Activated CD4-positive, alpha-beta T cell treated with anti-CD3 and anti-CD28 coated beads for 36 hours (primary cell): ENCODE data around the gene ST7. TPM values are rescaled to one million over a fixed set of nuclear protein-coding genes. Genes with fewer than 3 reads are reported as not detected.
A peak's percentile ranks its signal among the peaks of the same experiment; 100 is the strongest.

Experiments used
- ATAC-seq: fragments of 200-7000 bp; cut with Tn5 transposase; one replicate; pipeline ENCODE4 v1.10.0; 2021; ENCODE audit warnings: mild to moderate bottlenecking, moderate library complexity
- CTCF ChIA-PET: fragments of 350-600 bp; sonication (Branson Sonifier 250); formaldehyde crosslinking; loops from one replicate; lab custom pipeline; 2021; ENCODE audit warnings: antibody characterized with exemption; lab: Charles Lee
- POLR2A ChIA-PET: fragments of 350-600 bp; sonication (Branson Sonifier 250); formaldehyde crosslinking; loops from one replicate; lab custom pipeline; 2021; ENCODE audit warnings: antibody characterized with exemption, inconsistent platforms; lab: Charles Lee
- DNase-seq: peaks from one replicate; pipeline ENCODE4 v3.0.0-alpha.2; 2020
- H3K27ac Mint-ChIP-seq: one replicate; pipeline ENCODE4 v1.8.0; 2021; ENCODE audit warnings: mixed read lengths
- H3K27me3 Mint-ChIP-seq: one replicate; pipeline ENCODE4 v1.8.0; 2021; ENCODE audit warnings: mixed read lengths
- H3K36me3 Mint-ChIP-seq: one replicate; pipeline ENCODE4 v1.8.0; 2021; ENCODE audit warnings: low read depth, mixed read lengths
- H3K4me1 Mint-ChIP-seq: one replicate; pipeline ENCODE4 v1.8.0; 2021; ENCODE audit warnings: mixed read lengths
- H3K4me3 Mint-ChIP-seq: one replicate; pipeline ENCODE4 v1.8.0; 2021; ENCODE audit warnings: mild to moderate bottlenecking, moderate library complexity, mixed read lengths
- H3K9me3 Mint-ChIP-seq: one replicate; pipeline ENCODE4 v1.8.0; 2021; ENCODE audit warnings: low read depth, mixed read lengths
- intact Hi-C, 2 experiments: fragments of 100-400 bp; cut with DNase I in 1 of 2; cut with micrococcal nuclease in 1 of 2; formaldehyde crosslinking; loops; one replicate each; pipeline versions ENCODE4 v1.14.2 to v1.15.1; 2022 to 2024; cut with DNase I, micrococcal nuclease
- total RNA-seq, 2 experiments: library from RNA; stranded (reverse); gene quantifications; one replicate each; pipeline ENCODE4 v1.2.3, GENCODE V29; 2021

The ST7 gene
- total RNA-seq, 2 experiments from 2014 or later, result 6.4 to 8.1 TPM

GRCh38 chr7:117195361-117196029, 242.2 kb downstream of the ST7 start:
- H3K27me3 Mint-ChIP-seq, result no peaks in the 10 kb centered on the region
- intact Hi-C loops, result no loop called here
- CTCF ChIA-PET, result no interaction called here
- no peaks in the 10 kb centered on the region for H3K36me3 Mint-ChIP-seq
- H3K9me3 Mint-ChIP-seq, result no peaks in the 10 kb centered on the region
- H3K4me1 Mint-ChIP-seq, result peaks cover 2% of the 10 kb centered on the region
- H3K4me3 Mint-ChIP-seq, result no peak overlapping the region
- no peak overlapping the region for H3K27ac Mint-ChIP-seq
- ATAC-seq (no peak), DNase-seq (no peak)
- POLR2A ChIA-PET, result no interaction called here

GRCh38 chr7:117200132-117200531, 246.8 kb downstream of the ST7 start:
- DNase-seq (no peak), ATAC-seq (no peak)
- Mint-ChIP-seq H3K9me3 (no peaks in the 10 kb centered on the region), H3K4me3 (no peak overlapping the region), H3K27me3 (no peaks in the 10 kb centered on the region), H3K36me3 (no peaks in the 10 kb centered on the region), H3K27ac (no peak overlapping the region), H3K4me1 (peaks cover 2% of the 10 kb centered on the region)
- intact Hi-C loops, result no loop called here
- ChIA-PET POLR2A (no interaction called here), CTCF (interaction anchor here (1.2 kb wide), 1 partner anchor 12 kb away, joined by 3 read pairs; no protein-coding TSS in a partner anchor)

GRCh38 chr7:117200786-117201458, 247.6 kb downstream of the ST7 start:
- ATAC-seq, result no peak
- Mint-ChIP-seq H3K9me3 (no peaks in the 10 kb centered on the region), H3K4me1 (no peaks in the 10 kb centered on the region), H3K27me3 (no peaks in the 10 kb centered on the region), H3K4me3 (no peak overlapping the region), H3K27ac (no peak overlapping the region), H3K36me3 (no peaks in the 10 kb centered on the region)
- intact Hi-C loops, result no loop called here
- DNase-seq, result no peak
- POLR2A ChIA-PET, result interaction anchor here (0.6 kb wide), 1 partner anchor 306 kb away, joined by 3 read pairs; no protein-coding TSS in a partner anchor
- CTCF ChIA-PET, result no interaction called here

- ATAC-seq (no peak), DNase-seq (no peak)
- H3K4me1 Mint-ChIP-seq, result no peaks in the 10 kb centered on the region
- ChIA-PET CTCF (interaction anchor here (0.7 kb wide), 2 partner anchors 10 to 1869 kb away, joined by 3 read pairs; no protein-coding TSS in a partner anchor), POLR2A (interaction anchor here (0.7 kb wide), 1 partner anchor 64 kb away, joined by 4 read pairs; no protein-coding TSS in a partner anchor)
- no peaks in the 10 kb centered on the region for H3K36me3 Mint-ChIP-seq
- intact Hi-C loops, result no loop called here
- H3K4me3 Mint-ChIP-seq, result no peak overlapping the region
- no peaks in the 10 kb centered on the region for H3K27me3 Mint-ChIP-seq
- H3K9me3 Mint-ChIP-seq, result no peaks in the 10 kb centered on the region
- H3K27ac Mint-ChIP-seq, result no peak overlapping the region
These were observed 249.2 kb downstream of the ST7 start for GRCh38 chr7:117202511-117202910.

GRCh38 chr7:117203205-117203604, 249.9 kb downstream of the ST7 start:
- Mint-ChIP-seq H3K4me3 (no peak overlapping the region), H3K9me3 (no peaks in the 10 kb centered on the region), H3K4me1 (no peaks in the 10 kb centered on the region), H3K27ac (no peak overlapping the region), H3K27me3 (no peaks in the 10 kb centered on the region), H3K36me3 (no peaks in the 10 kb centered on the region)
- ATAC-seq (no peak), DNase-seq (no peak)
- ChIA-PET POLR2A (no interaction called here), CTCF (no interaction called here)
- intact Hi-C loops, result no loop called here

GRCh38 chr7:117205873-117206272, 252.6 kb downstream of the ST7 start:
- no peaks in the 10 kb centered on the region for H3K4me1 Mint-ChIP-seq
- no peak for DNase-seq
- ChIA-PET POLR2A (no interaction called here), CTCF (no interaction called here)
- no peaks in the 10 kb centered on the region for H3K36me3 Mint-ChIP-seq
- H3K4me3 Mint-ChIP-seq, result no peak overlapping the region
- no peak overlapping the region for H3K27ac Mint-ChIP-seq
- intact Hi-C loops, result no loop called here
- no peaks in the 10 kb centered on the region for H3K27me3 Mint-ChIP-seq
- ATAC-seq, result no peak
- H3K9me3 Mint-ChIP-seq, result no peaks in the 10 kb centered on the region

GRCh38 chr7:117208257-117208656, 255.0 kb downstream of the ST7 start:
- Mint-ChIP-seq H3K4me1 (no peaks in the 10 kb centered on the region), H3K27ac (no peak overlapping the region), H3K4me3 (no peak overlapping the region), H3K9me3 (no peaks in the 10 kb centered on the region), H3K36me3 (no peaks in the 10 kb centered on the region), H3K27me3 (no peaks in the 10 kb centered on the region)
- ChIA-PET CTCF (no interaction called here), POLR2A (no interaction called here)
- DNase-seq (no peak), ATAC-seq (no peak)
- intact Hi-C loops, result no loop called here

GRCh38 chr7:117210397-117210796, 257.1 kb downstream of the ST7 start:
- DNase-seq, result no peak
- H3K4me3 Mint-ChIP-seq, result no peak overlapping the region
- no peaks in the 10 kb centered on the region for H3K27me3 Mint-ChIP-seq
- ChIA-PET POLR2A (no interaction called here), CTCF (interaction anchor here (0.6 kb wide), 1 partner anchor 958 kb away, joined by 3 read pairs; no protein-coding TSS in a partner anchor)
- no peaks in the 10 kb centered on the region for H3K4me1 Mint-ChIP-seq
- no peak for ATAC-seq
- H3K9me3 Mint-ChIP-seq, result no peaks in the 10 kb centered on the region
- no peaks in the 10 kb centered on the region for H3K36me3 Mint-ChIP-seq
- intact Hi-C loops, result loop anchor here in 1 of 2 experiments (5.0 kb wide), 1 partner anchor 942 kb away; no protein-coding TSS in a partner anchor
- H3K27ac Mint-ChIP-seq, result no peak overlapping the region

- H3K27me3 Mint-ChIP-seq, result no peaks in the 10 kb centered on the region
- ATAC-seq (no peak), DNase-seq (no peak)
- ChIA-PET POLR2A (interaction anchor here (0.7 kb wide), 1 partner anchor 793 kb away, joined by 3 read pairs; no protein-coding TSS in a partner anchor), CTCF (interaction anchor here (0.6 kb wide), 1 partner anchor 958 kb away, joined by 3 read pairs; no protein-coding TSS in a partner anchor)
- H3K9me3 Mint-ChIP-seq, result no peaks in the 10 kb centered on the region
- H3K27ac Mint-ChIP-seq, result no peak overlapping the region
- no peaks in the 10 kb centered on the region for H3K36me3 Mint-ChIP-seq
- intact Hi-C loops, result loop anchor here in 1 of 2 experiments (5.0 kb wide), 1 partner anchor 941 kb away; no protein-coding TSS in a partner anchor
- H3K4me1 Mint-ChIP-seq, result no peaks in the 10 kb centered on the region
- no peak overlapping the region for H3K4me3 Mint-ChIP-seq
These were observed 257.6 kb downstream of the ST7 start for GRCh38 chr7:117210908-117211307.

- H3K4me1 Mint-ChIP-seq, result no peaks in the 10 kb centered on the region
- ChIA-PET CTCF (interaction anchor here (1.0 kb wide), 2 partner anchors 55 to 281 kb away, joined by 3 read pairs; no protein-coding TSS in a partner anchor), POLR2A (no interaction called here)
- H3K4me3 Mint-ChIP-seq, result no peak overlapping the region
- no peak overlapping the region for H3K27ac Mint-ChIP-seq
- no peaks in the 10 kb centered on the region for H3K9me3 Mint-ChIP-seq
- ATAC-seq (no peak), DNase-seq (no peak)
- intact Hi-C loops, result loop anchor here (2.0 to 5.0 kb wide), 4 partner anchors 175 to 941 kb away; no protein-coding TSS in a partner anchor
- no peaks in the 10 kb centered on the region for H3K27me3 Mint-ChIP-seq
- no peaks in the 10 kb centered on the region for H3K36me3 Mint-ChIP-seq
These were observed 258.3 kb downstream of the ST7 start for GRCh38 chr7:117211614-117212013.

GRCh38 chr7:117212969-117213877, 259.9 kb downstream of the ST7 start:
- no peaks in the 10 kb centered on the region for H3K4me1 Mint-ChIP-seq

More at GRCh38 chr7:117212969-117213877, 259.9 kb downstream of the ST7 start:
- ChIA-PET CTCF (interaction anchor here (0.7 to 1.0 kb wide), 10 partner anchors 8 to 941 kb away, joined by 3 to 4 read pairs (median 3); no protein-coding TSS in a partner anchor), POLR2A (no interaction called here)
- H3K27ac Mint-ChIP-seq, result no peak overlapping the region
- DNase-seq (peak; percentile 68), ATAC-seq (peak; percentile 64)
- no peaks in the 10 kb centered on the region for H3K27me3 Mint-ChIP-seq
- no peaks in the 10 kb centered on the region for H3K9me3 Mint-ChIP-seq
- H3K4me3 Mint-ChIP-seq, result no peak overlapping the region
- no peaks in the 10 kb centered on the region for H3K36me3 Mint-ChIP-seq
- intact Hi-C loops, result loop anchor here (1.0 to 5.0 kb wide), 5 partner anchors 173 to 940 kb away; no protein-coding TSS in a partner anchor
